Measurements from ENCODE around the gene SLC39A11. TPM values are rescaled to one million over a fixed set of nuclear protein-coding genes. Genes with fewer than 3 reads are reported as not detected.
"Not testable (repeated sequence)": the region's sequence is repeated elsewhere in the genome, so short reads cannot be mapped to it uniquely, and the experiment has no call there.

Gene SLC39A11
- total RNA-seq, 1 experiment from 2014 or later = 56.1 TPM

GRCh38 chr17:72937707-72938106 lies 154.8 kb downstream of the SLC39A11 start:
- ATAC-seq (no peak), DNase-seq (ENCODE audit: low read depth, low spot score) (no peak)
- Histone ChIP-seq H3K4me1 (ENCODE audit: control insufficient read depth, insufficient read depth, low read length) (no peaks in the 10 kb centered on the region), H3K27me3 (ENCODE audit: control insufficient read depth, insufficient read depth, low read length) (no peaks in the 10 kb centered on the region), H3K36me3 (ENCODE audit: control insufficient read depth, insufficient read depth, low read length) (no peaks in the 10 kb centered on the region), H3K9me3 (ENCODE audit: control insufficient read depth, insufficient read depth, low read depth, low read length) (no peaks in the 10 kb centered on the region), H3K4me3 (ENCODE audit: low read depth in 2 of 2, low read length in 2 of 2) (no peak overlapping the region), H3K27ac (ENCODE audit: low read length) (no peak overlapping the region)
- POLR2A ChIA-PET = no interaction called here
- TF ChIP-seq POLR2AphosphoS5 (IDR thresholded peaks at IDR 0.05; ENCODE audit: low read depth, low read length) = no peak
- TF ChIP-seq, protein P1, sequence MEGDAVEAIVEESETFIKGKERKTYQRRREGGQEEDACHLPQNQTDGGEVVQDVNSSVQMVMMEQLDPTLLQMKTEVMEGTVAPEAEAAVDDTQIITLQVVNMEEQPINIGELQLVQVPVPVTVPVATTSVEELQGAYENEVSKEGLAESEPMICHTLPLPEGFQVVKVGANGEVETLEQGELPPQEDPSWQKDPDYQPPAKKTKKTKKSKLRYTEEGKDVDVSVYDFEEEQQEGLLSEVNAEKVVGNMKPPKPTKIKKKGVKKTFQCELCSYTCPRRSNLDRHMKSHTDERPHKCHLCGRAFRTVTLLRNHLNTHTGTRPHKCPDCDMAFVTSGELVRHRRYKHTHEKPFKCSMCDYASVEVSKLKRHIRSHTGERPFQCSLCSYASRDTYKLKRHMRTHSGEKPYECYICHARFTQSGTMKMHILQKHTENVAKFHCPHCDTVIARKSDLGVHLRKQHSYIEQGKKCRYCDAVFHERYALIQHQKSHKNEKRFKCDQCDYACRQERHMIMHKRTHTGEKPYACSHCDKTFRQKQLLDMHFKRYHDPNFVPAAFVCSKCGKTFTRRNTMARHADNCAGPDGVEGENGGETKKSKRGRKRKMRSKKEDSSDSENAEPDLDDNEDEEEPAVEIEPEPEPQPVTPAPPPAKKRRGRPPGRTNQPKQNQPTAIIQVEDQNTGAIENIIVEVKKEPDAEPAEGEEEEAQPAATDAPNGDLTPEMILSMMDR (IDR thresholded peaks at IDR 0.05) = no peak
- TF ChIP-seq, protein P2, sequence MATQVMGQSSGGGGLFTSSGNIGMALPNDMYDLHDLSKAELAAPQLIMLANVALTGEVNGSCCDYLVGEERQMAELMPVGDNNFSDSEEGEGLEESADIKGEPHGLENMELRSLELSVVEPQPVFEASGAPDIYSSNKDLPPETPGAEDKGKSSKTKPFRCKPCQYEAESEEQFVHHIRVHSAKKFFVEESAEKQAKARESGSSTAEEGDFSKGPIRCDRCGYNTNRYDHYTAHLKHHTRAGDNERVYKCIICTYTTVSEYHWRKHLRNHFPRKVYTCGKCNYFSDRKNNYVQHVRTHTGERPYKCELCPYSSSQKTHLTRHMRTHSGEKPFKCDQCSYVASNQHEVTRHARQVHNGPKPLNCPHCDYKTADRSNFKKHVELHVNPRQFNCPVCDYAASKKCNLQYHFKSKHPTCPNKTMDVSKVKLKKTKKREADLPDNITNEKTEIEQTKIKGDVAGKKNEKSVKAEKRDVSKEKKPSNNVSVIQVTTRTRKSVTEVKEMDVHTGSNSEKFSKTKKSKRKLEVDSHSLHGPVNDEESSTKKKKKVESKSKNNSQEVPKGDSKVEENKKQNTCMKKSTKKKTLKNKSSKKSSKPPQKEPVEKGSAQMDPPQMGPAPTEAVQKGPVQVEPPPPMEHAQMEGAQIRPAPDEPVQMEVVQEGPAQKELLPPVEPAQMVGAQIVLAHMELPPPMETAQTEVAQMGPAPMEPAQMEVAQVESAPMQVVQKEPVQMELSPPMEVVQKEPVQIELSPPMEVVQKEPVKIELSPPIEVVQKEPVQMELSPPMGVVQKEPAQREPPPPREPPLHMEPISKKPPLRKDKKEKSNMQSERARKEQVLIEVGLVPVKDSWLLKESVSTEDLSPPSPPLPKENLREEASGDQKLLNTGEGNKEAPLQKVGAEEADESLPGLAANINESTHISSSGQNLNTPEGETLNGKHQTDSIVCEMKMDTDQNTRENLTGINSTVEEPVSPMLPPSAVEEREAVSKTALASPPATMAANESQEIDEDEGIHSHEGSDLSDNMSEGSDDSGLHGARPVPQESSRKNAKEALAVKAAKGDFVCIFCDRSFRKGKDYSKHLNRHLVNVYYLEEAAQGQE (IDR thresholded peaks at IDR 0.05; ENCODE audit: insufficient read depth in 1 of 2, low read depth in 2 of 2, low read length in 1 of 2) = no peak
- no peak for TF ChIP-seq TCF7L2 (IDR thresholded peaks at IDR 0.05; ENCODE audit: low read depth, low read length)
- no peak for TF ChIP-seq SIN3A (IDR thresholded peaks at IDR 0.05; ENCODE audit: borderline replicate concordance, insufficient read depth, low read depth, low read length)
- intact Hi-C loops (cut with micrococcal nuclease; ENCODE audit: unreplicated experiment) (no loop called here), in situ Hi-C loops (cut with HindIII; ENCODE audit: low pct_unique_long_range_greater_than_20kb, low sequenced_read_pairs) (no loop called here)
- no TSS peak for BruUV-seq (replicated peaks)
- CTCF ChIA-PET = interaction anchor here (0.6 kb wide), 1 partner anchor 18 kb away, joined by 12 read pairs; no protein-coding TSS in a partner anchor

- ATAC-seq; H3K27ac ChIP-seq (ENCODE audit: low read length); BruUV-seq (replicated peaks); H3K4me3 ChIP-seq (ENCODE audit: low read depth in 2 of 2, low read length in 2 of 2); in situ Hi-C loops (cut with HindIII; ENCODE audit: low pct_unique_long_range_greater_than_20kb, low sequenced_read_pairs); intact Hi-C loops (cut with micrococcal nuclease; ENCODE audit: unreplicated experiment); H3K4me1 ChIP-seq (ENCODE audit: control insufficient read depth, insufficient read depth, low read length); H3K27me3 ChIP-seq (ENCODE audit: control insufficient read depth, insufficient read depth, low read length); POLR2A ChIA-PET; H3K36me3 ChIP-seq (ENCODE audit: control insufficient read depth, insufficient read depth, low read length); H3K9me3 ChIP-seq (ENCODE audit: control insufficient read depth, insufficient read depth, low read depth, low read length); DNase-seq (ENCODE audit: low read depth, low spot score): not testable (repeated sequence)
- CTCF ChIA-PET = interaction anchor here (0.6 kb wide), 2 partner anchors 18 to 44 kb away, joined by 4 to 12 read pairs; no protein-coding TSS in a partner anchor
Observed at GRCh38 chr17:72937254-72937653, 155.2 kb downstream of the SLC39A11 start.

DNA sequence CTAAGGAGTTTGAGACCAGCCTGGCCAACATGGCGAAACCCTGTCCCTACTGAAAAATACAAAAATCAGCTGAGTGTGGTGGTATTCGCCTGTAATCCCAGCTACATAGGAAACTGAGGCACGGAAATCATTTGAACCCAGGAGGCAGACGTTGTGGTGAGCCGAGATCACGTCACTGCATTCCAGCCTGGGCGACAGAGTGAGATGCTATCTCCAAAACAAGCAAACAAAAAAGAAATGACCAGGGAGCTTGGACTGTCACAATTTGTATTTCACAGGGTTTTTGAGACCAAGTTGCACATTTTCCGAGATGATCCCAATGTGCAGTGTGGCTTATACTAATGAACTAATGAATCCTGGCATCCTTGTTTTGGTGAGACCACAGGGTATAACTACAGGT lies 156.5 kb downstream of the SLC39A11 start:
- Histone ChIP-seq H3K4me1 (ENCODE audit: control insufficient read depth, insufficient read depth, low read length) (no peaks in the 10 kb centered on the region), H3K27me3 (ENCODE audit: control insufficient read depth, insufficient read depth, low read length) (no peaks in the 10 kb centered on the region), H3K4me3 (ENCODE audit: low read depth in 2 of 2, low read length in 2 of 2) (no peak overlapping the region), H3K36me3 (ENCODE audit: control insufficient read depth, insufficient read depth, low read length) (no peaks in the 10 kb centered on the region), H3K9me3 (ENCODE audit: control insufficient read depth, insufficient read depth, low read depth, low read length) (no peaks in the 10 kb centered on the region), H3K27ac (ENCODE audit: low read length) (no peak overlapping the region)
- intact Hi-C loops (cut with micrococcal nuclease; ENCODE audit: unreplicated experiment) = no loop called here
- TF ChIP-seq POLR2AphosphoS5 (IDR thresholded peaks at IDR 0.05; ENCODE audit: low read depth, low read length) (no peak), SIN3A (IDR thresholded peaks at IDR 0.05; ENCODE audit: borderline replicate concordance, insufficient read depth, low read depth, low read length) (no peak), TCF7L2 (IDR thresholded peaks at IDR 0.05; ENCODE audit: low read depth, low read length) (no peak)
- TF ChIP-seq, protein P1 (IDR thresholded peaks at IDR 0.05) = no peak
- TF ChIP-seq, protein P2 (IDR thresholded peaks at IDR 0.05; ENCODE audit: insufficient read depth in 1 of 2, low read depth in 2 of 2, low read length in 1 of 2) = no peak
- no peak for ATAC-seq
- ChIA-PET CTCF (no interaction called here), POLR2A (no interaction called here)
- in situ Hi-C loops (cut with HindIII; ENCODE audit: low pct_unique_long_range_greater_than_20kb, low sequenced_read_pairs) = no loop called here
- no peak for DNase-seq (ENCODE audit: low read depth, low spot score)
- no TSS peak for BruUV-seq (replicated peaks)

All from Panc1 (cell line).